GM18508 (cell line): ENCODE measurements around the gene USP49.

Experiments
- ATAC-seq: cut with Tn5 transposase; IDR thresholded peaks from one replicate; pipeline ENCODE4 v1.9.1; 2021; ENCODE audit warnings: moderate number of reproducible peaks; ENCODE audit not compliant: insufficient read depth, unreplicated experiment

USP49 gene

GRCh38 chr6:41878246-41878645 is 16.9 kb downstream of the USP49 start:
- ATAC-seq: no peak

GRCh38 chr6:41877051-41877680 is 18.0 kb downstream of the USP49 start:
- ATAC-seq: no peak

- ATAC-seq: no peak
Measured at GRCh38 chr6:41874741-41875140, 20.4 kb downstream of the USP49 start.

- no peak for ATAC-seq
Measured at GRCh38 chr6:41872147-41872546, 23.0 kb downstream of the USP49 start.

- no peak for ATAC-seq
Measured at GRCh38 chr6:41871691-41872090, 23.5 kb downstream of the USP49 start.

DNA sequence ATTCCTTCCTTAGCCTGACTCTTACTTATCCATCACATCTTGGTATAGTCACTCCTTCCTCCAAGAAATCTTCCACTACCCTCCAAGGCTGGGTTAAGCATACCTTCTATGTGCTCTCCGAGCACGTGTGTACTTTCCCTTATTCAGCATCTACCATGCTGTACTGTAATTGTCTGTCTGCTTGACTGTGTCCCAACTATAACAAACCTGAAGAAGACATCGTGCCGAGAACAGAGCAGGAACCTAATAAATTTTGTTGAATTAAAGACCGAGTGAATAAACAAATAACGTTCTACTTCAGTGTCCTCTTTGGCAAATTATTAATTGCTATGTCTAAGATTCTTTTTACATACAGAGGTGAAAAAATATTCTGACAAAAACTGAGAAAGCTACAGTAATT is 35.8 kb downstream of the USP49 start:
- no peak for ATAC-seq

DNA sequence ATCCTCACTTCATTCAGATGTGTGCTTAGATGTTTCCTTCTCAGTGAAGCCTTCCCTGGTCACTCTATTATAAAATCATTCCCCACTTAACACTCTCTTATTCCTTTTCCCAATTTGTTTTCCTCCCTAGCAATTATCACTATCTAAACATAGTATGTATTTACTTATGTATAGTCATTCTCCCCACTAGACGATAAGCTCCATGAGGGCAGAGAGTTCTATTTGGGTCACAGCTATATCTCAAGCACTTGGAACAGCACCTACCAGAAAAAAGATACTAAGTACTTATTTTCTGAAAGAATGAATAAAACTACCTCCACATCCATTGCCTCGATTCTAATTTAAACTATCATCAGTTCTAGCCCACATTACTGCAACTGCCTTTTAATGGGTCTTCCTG is 36.5 kb downstream of the USP49 start:
- no peak for ATAC-seq

DNA sequence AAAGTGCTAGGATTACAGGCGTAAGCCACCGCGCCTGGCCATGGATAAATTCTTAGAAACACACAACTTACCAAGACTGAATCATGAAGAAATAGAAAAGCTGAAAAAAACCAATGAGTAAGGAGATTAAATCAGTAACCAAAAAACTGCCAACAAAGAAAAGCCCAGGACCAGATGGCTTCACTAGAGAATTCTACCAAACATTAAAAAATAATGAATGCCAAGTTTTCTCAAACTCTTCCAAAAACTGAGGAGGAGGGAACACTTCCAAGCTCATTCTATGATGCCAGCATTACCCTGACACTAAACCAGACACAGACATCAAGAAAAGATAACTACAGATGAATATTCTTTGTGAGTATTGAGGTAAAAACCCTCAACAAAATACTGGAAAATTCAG is 44.3 kb downstream of the USP49 start:
- no peak for ATAC-seq

GRCh38 chr6:41846666-41847237 is 48.4 kb downstream of the USP49 start:
- ATAC-seq: no peak

- ATAC-seq: no peak
Measured at GRCh38 chr6:41843178-41843577, 52.0 kb downstream of the USP49 start.

- ATAC-seq: no peak
Measured at GRCh38 chr6:41840326-41840725, 54.8 kb downstream of the USP49 start.

DNA sequence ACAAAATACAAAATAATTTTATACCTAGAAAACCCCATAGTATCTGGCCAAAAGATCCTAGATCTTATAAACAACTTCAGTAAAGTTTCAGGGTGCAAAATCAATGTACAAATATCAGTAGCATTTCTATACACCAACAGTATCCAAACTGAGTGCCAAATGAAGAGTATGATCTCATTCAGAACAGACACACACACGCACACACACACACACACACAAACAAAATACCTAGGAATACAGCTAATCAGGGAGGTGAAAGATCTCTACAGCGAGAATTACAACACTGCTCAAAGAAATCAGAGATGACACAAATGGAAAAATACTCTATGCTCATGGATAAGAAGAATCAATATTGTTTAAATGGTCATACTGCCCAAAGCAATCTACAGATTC is 58.5 kb downstream of the USP49 start:
- no peak for ATAC-seq

- no peak for ATAC-seq
Measured at GRCh38 chr6:41836022-41836659, 59.0 kb downstream of the USP49 start.

GRCh38 chr6:41832263-41832662 is 62.9 kb downstream of the USP49 start:
- ATAC-seq: no peak

GRCh38 chr6:41826343-41827022 is 68.7 kb downstream of the USP49 start:
- ATAC-seq: no peak

DNA sequence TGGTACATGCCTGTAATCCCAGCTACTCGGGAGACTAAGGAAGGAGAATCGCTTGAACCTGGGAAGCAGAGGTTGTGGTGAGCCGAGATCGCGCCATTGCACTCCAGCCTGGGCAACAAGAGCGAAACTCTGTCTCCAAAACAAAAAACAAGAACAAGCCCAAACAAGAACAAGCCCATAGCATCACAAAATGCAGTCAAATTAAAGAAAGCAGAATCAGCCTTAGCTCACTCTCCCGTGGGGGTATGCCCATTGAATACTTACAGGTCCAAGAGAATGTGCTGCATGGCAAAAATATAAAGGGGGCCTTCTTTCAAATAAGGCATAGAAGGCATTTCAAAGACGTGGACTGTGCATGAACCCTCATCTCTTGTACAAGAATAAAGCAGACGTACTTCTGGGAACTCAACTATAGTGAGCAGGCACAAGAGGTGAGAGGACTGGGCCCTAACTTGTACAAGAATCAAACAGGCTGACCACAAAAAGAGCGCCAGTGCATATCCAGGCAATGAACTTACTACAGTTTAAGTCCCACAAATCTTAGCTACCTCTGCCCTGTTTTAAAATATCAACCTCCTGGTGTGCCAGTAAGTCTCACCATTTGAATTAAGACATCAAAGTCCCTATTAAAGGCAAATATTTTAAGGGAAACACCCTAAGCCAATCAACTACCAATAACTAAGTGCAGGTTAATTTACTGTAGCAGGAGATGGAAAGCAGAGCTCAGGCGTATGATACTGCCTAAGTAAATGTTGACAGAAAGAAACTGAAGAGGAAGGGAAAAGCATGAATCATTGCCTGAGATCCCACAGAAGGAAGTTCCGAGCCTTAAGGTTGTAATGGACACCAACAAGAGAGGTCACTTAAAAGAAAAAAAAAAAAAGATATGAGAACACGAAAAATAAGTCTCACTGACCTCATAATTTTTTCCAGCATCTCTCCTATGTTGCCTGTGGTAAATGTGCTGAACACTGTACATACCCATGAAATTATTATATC is 70.3 kb downstream of the USP49 start:
- no peak for ATAC-seq

GRCh38 chr6:41823178-41823577 is 72.0 kb downstream of the USP49 start:
- ATAC-seq: no peak

DNA sequence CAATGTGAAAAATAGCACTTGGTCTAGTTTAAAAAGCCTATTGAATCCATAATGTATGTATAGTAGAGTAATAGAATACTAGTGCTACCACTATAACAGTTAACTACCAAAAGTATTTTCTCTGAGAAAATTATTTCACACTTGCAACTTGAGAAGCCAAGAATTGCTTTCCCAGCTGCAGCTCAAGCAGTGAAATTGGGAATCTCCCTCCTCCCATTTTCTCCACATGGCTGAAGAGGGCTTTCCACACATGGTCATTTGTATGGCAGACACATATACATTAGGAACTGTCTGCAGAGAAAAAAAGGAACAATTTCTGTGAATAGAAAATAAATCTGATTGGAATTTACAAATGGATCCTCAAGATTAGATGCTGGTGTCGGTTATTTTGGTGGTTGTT is 73.2 kb downstream of the USP49 start:
- ATAC-seq: no peak

DNA sequence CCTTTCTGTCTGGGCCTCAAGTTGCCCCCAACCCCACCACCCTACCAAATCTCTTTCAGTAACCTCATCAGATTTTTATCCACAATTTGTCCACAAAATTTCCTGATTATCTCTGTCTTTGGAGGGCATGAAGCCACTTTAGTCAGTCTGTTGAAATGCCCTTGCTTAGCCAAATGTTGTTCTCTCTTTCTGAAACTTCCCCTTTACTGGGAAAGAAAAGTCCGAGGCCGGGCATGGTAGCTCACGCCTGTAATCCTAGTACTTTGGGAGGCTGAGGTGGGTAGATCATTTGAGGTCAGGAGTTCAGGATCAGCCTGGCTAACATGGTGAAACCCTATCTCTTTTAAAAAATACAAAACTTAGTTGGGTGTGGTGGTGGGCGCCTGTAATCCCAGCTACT is 73.9 kb downstream of the USP49 start:
- no peak for ATAC-seq
